Peyer's patch (tissue), 4 donors: ENCODE measurements around the gene PDE4D.

Experiments
- CTCF ChIP-seq, 6 experiments: fragments of 450-650 bp in 4 of 6; fragments of 200-600 bp in 2 of 6; sonication (generic) in 1 of 6; IDR thresholded peaks; one replicate each; pipeline ENCODE4 v1.5.1; 2017 to 2019; ENCODE audit warnings: antibody characterized with exemption in 6 of 6, mild to moderate bottlenecking in 3 of 6, moderate library complexity in 1 of 6
- POLR2A ChIP-seq, 2 donors: fragments of 450-650 bp; IDR thresholded peaks; one replicate each; pipeline ENCODE4 v1.5.1; 2017; ENCODE audit warnings: antibody characterized with exemption in 2 of 2, mild to moderate bottlenecking in 2 of 2, moderate library complexity in 2 of 2

GRCh38 chr5:59795141-59795540, 98.4 kb downstream of the PDE4D start:
- TF ChIP-seq POLR2A (IDR thresholded peaks at IDR 0.05), result no peak
- no peak for TF ChIP-seq CTCF (IDR thresholded peaks at IDR 0.05)
